Activated T-cell treated with anti-CD3 and anti-CD28 coated beads for 1 hour (primary cell): ENCODE data around the gene CARM1.
"Not testable (repeated sequence)": the region's sequence is repeated elsewhere in the genome, so short reads cannot be mapped to it uniquely, and the experiment has no call there.

ENCODE experiments used
- DNase-seq: peaks from one replicate; pipeline ENCODE4 v3.0.0-alpha.2; 2020; ENCODE audit warnings: low read depth

Gene CARM1

GRCh38 chr19:10874024-10874423 is 2.7 kb downstream of the CARM1 start:
- no peak for DNase-seq

- DNase-seq = no peak
These were observed 5.3 kb downstream of the CARM1 start for GRCh38 chr19:10876459-10877240.

- DNase-seq = not testable (repeated sequence)
These were observed 6.3 kb downstream of the CARM1 start for GRCh38 chr19:10877608-10878007.

- no peak for DNase-seq
These were observed 6.9 kb downstream of the CARM1 start for GRCh38 chr19:10878253-10878652.

- DNase-seq = no peak
These were observed 10.2 kb downstream of the CARM1 start for GRCh38 chr19:10881403-10882107.

- no peak for DNase-seq
These were observed 10.7 kb downstream of the CARM1 start for GRCh38 chr19:10882108-10882457.

- DNase-seq = no peak
These were observed 12.9 kb downstream of the CARM1 start for GRCh38 chr19:10884274-10884673.

- no peak for DNase-seq
These were observed 14.1 kb downstream of the CARM1 start for GRCh38 chr19:10885201-10886169.

- no peak for DNase-seq
These were observed 16.4 kb downstream of the CARM1 start for GRCh38 chr19:10887616-10888367.

- DNase-seq = no peak
These were observed 17.1 kb downstream of the CARM1 start for GRCh38 chr19:10888421-10888866.

GRCh38 chr19:10889880-10890279 is 18.5 kb downstream of the CARM1 start:
- no peak for DNase-seq

GRCh38 chr19:10891405-10892086 is 20.2 kb downstream of the CARM1 start:
- no peak for DNase-seq

- no peak for DNase-seq
These were observed 20.9 kb downstream of the CARM1 start for GRCh38 chr19:10892256-10892655.

GRCh38 chr19:10894911-10895213 is 23.5 kb downstream of the CARM1 start:
- DNase-seq = no peak

- DNase-seq = no peak
These were observed 24.0 kb downstream of the CARM1 start for GRCh38 chr19:10895363-10895762.

- DNase-seq = no peak
These were observed 24.6 kb downstream of the CARM1 start for GRCh38 chr19:10895920-10896319.

- DNase-seq = no peak
These were observed 25.6 kb downstream of the CARM1 start for GRCh38 chr19:10896851-10897526.

- DNase-seq = no peak
These were observed 27.3 kb downstream of the CARM1 start for GRCh38 chr19:10898633-10899032.

GRCh38 chr19:10899151-10899653 is 27.8 kb downstream of the CARM1 start:
- DNase-seq = no peak

GRCh38 chr19:10907925-10908324 is 36.6 kb downstream of the CARM1 start:
- no peak for DNase-seq
